Stimulated activated naive CD4-positive, alpha-beta T cell (primary cell): Measurements from ENCODE around the gene SAE1.

Experiments
- DNase-seq, 6 experiments: peaks; one replicate each; lab custom pipeline; 2025; lab: John Stamatoyannopoulos, UW

SAE1 gene

DNA sequence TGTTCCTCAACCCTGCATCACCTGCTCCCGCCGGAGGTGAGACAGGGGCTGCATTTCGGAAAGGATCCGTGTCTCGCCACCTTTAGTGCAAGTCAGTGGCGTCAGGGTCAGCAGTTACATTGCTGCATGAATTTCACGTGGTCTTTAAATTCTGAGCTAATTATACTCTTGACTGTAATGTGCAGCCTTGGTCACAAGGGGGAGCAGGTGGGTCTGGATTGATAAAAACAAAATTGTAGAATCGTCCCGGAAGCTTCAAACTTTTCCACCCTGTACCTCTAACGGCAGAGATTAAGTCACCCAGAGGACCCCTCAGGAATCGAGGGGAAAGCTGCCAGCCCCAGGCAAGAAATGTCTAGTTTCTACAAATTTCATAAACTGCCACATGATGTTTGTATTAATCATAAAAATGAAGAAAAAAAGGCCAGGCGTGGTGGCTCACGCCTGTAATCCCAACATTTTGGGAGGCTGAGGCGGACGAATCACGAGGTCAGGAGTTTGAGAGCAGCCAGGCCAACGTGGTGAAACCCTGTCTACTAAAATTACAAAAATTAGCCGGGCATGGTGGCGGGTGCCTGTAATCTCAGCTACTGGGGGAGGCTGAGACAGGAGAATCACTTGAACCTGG lies 80.2 kb downstream of the SAE1 start:
- peak; percentile 55 to 84 (median 71) for DNase-seq

DNA sequence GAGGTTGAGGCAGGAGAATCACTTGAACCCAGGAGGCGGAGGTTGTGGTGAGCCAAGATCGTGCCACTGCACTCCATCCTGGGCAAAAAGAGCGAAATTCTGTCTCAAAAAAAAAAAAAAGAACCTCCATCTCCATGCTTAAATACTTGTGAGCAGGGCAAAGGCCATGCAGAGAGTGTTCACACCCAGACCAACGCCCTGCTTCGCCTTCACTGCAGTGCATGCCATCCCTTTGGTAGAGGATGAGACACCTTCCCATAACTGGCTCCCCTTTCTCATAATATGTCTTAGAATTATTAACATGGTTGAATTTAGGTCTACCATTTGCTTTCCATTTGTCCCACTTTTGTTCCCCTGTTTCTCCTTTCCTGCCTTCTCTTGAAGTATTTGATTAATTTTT lies 84.9 kb downstream of the SAE1 start:
- DNase-seq = no peak

DNA sequence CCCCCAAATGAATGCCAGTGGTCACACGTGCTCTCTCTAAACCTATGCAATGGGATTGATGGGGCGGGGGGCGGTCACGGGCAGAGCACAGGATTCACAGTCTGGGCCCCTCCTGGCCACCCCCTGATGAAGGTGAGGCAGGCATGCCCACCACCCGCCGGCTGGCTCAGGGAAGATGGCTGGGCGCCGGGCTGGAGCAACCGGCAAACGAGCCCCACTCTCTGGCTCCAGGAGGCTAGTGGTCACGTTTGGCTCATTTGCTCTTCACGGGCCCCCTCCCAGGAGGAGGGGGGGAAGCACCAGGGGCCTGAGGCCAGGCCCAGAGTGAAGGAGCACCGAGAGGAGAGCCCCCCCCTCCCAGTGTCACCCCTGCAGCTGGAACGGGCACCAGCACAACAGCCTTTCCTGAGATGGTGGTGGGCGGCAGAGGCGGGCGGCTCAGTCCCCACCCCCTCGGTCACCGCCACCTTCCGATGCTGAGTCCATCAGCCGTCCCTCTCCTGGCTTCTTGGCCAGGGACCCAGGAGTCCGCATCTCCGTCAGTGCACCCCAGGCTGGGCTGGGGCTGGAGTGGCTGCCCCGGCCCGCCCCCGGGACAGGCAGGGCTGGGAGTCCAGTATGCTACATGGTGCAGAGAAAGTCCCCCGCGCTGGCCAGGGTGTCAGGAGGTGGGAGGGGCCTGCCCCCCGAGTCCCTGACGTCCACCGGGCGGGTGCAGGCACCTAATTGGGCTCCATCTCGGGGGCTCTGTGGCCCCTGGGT lies 90.6 kb downstream of the SAE1 start:
- no peak for DNase-seq

DNA sequence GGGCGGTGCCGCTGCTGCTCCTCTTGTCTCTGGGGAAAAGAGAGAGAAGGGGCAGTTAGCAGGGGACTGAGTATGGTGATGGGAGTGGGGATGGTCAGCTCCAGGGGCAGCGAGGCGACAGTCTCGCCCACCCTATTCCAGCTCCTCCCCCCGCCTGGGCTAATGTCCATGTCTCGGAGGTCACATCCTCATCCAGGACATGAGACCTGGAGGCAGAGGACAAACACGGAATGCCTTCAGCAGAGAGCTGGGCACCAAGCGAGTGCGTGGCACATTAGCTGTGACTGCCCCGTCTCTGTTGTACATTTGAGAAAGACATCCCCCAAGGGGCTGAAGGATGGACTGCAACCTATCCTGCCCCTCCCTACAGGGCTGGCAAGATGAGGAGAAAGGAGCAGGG lies 91.3 kb downstream of the SAE1 start:
- no peak for DNase-seq

DNA sequence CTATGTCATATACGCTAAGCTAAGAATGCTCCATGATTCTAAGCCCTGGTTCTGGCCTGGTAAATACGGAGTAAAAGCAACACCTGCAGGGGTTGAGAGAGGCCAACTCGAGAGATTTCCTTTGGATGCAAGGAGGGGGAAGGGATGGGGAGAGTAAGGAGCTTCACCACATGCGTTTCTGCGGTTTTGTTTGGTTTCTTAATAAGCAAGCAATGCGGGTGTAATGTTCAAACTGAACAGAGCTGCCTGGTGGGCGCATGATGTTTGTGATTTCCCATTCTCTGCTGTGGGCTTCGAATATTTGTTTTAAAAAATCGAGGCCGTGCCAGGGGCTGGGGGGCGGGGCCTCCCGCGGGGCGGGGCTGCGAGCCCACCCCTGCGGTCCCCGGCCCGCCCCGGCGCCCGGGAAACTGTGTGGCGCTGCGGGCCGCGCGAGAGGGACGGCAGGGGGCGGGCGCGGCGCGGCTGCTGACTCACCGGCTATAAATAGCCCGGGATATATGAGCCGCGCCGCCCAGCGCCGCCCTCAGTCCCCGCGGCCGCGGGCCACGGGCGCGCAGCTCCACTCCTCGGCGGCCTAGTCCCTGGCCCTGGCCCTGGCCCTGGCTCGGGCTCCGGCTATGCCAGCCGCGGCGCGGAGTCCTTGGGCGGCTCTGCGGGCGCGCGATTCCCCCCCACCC lies 95.3 kb downstream of the SAE1 start:
- DNase-seq = peak; percentile 68 to 85 (median 84)

DNA sequence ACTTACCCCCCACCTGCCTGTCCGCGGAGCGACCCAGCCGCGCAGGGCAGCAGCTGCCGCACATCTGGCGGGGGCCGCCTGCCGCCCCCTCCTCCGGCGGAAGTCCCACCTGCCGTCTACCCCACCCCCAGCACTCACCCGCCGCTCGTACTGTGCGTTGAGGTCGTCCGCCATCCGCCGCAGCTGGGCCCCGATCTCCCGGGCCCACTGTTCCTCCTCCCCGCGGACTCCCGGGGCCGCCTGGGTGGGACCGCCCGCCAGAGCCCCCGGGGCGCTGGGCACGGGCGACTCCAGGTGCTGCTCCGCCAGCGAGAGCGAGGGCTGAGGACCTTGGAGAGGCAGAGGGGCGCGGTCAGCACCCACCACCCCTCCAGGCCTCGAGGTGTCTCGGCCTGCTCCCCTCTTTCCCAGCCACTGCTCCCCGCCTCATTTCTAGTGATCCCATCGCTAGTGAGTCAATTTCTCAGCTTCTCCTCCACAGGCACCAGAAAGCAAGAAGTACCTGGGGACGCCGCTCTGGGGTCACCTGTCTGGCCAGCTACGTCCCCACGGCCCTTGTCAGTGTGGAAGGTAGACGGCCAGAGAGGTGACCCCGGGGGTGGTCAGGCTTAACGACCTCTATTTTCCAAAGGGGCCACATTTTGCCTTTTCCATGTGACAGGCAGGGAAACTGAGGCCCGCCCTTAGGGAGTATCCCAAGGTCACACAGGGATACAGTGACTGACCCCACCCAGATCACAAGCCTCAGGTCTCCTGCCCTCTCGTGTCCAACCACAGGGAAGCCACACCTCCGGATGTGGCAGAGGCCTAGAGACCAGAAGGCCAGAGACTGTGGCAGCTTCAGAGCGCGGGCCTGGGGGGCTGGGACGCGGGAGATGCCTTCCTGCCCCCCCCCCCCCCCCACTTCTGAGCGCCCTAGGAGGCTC lies 96.1 kb downstream of the SAE1 start:
- peak in 5 of 6 experiments; percentile 23 to 55 (median 37) for DNase-seq

DNA sequence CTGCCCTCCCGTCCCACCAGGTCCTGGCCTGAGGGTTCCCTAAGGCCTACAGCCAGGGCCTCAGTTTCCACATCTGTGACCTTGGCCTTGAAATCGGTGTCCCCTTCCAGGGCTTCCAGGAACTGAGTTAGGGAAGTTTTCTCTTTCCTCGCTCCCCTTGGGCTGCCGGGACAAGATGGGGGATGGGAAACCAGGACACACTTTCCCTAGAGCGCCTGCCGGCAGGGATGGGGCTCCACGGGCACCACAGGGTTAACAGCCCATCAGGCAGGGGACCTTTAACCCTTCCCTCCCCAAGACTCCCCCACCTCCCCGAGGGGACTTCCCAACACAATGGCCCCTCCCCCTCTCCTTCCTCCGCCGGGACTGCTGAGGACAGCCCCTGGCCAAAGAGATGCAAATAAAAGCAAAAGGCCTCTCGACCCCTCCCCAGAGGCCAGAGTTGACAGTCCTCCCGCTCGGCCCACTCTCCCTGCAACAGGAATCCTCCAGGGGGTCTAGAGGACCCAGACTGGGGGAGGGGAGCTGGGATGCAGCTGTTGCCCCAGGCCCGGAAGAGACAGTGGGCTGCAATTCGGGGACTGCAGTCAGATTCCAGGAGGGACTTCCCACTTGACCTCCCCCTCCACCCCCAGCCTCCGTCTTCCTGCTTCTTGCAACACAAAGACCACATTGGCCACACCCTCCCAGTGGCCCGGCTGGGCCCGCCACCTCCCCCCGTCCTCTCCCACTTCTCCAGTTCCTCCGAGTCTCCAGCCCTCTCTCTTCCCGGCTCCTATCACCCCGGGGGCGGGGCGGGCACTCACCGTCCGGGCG lies 96.9 kb downstream of the SAE1 start:
- peak in 5 of 6 experiments; percentile 24 to 48 (median 33) for DNase-seq

DNA sequence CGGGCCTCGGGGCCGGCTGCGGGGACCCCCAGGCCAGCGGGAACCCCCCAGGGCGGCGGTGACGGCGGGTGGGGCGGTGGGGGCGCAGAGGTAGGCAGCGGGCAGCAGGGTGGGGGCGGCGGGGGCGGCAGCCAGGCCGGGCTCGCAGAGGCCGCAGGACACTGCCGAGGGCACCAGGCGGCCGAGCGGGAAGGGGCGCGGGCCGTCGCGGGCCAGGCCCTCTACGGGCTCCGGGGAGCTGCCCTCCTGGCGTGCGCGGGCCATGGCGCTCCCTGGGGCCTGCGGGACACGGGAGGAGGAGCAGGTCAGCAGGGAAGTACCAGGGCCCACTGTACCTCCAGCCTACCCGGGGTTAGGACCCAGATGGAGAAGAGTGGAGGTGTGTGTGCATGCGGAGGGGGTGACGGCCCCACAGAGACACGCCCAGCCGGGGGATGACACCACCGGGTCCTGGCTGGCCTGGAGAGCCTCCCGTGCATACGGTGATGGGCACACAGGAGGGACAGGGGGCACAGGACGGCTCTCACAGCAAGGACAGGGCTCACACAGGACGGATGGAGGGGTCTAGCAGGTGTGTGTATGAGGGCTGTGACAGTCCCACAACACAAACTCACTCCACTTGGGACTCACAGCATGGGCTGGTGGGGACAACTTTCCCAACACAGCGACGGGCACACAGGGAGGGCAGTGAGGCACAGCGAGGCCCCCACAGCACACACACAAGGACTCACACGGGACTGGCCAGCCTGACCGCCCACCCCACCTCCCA lies 97.7 kb downstream of the SAE1 start:
- DNase-seq = peak in 5 of 6 experiments; percentile 17 to 61 (median 36)

DNA sequence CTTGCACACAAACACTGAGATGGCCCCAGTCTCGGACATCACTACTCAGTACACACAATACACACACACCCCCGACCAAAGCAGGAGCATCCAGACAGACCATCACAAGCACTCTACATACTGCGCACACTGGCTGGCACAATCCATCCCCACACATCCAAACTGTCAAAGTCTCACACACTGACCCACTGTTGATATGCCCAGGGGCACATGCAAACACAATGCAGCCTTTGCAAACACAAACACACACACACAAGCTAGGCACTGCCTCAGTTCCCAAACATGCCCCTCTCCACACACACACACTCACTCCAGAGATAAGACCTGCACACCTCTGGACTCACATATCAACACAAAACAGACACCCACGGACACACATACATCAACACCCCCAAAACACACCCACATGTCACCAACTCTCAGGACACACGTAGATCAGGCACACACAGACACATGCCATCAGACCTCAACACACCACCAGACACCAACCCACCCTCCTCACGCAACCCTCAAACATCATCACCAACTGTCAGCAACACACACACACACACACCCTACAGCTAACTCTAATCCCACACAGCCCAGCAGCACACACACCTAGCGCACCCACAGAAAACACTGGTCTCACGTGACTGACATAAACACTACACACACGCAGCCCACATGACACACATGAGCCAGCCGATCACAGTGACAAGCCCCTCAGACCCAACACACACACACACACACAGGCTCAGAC lies 98.5 kb downstream of the SAE1 start:
- DNase-seq = peak in 4 of 6 experiments; percentile 22 to 61 (median 52)

DNA sequence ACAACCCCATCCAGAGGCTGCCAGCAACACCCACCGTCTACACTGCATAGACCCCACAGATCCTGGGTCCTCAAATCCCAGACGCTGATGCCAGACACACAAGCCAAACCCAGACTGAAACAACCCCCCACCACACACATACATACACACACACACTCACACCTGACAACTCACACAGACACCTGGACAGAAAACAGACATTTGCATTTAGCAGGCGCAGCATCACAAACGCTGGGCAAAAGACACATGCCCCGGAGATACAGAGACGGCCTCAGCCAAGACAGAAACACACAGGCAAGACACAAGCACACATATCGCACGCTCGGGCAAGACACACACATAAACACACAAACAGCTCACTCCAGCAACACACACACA lies 99.0 kb downstream of the SAE1 start:
- DNase-seq = peak in 3 of 6 experiments; percentile 29 to 68 (median 61)

DNA sequence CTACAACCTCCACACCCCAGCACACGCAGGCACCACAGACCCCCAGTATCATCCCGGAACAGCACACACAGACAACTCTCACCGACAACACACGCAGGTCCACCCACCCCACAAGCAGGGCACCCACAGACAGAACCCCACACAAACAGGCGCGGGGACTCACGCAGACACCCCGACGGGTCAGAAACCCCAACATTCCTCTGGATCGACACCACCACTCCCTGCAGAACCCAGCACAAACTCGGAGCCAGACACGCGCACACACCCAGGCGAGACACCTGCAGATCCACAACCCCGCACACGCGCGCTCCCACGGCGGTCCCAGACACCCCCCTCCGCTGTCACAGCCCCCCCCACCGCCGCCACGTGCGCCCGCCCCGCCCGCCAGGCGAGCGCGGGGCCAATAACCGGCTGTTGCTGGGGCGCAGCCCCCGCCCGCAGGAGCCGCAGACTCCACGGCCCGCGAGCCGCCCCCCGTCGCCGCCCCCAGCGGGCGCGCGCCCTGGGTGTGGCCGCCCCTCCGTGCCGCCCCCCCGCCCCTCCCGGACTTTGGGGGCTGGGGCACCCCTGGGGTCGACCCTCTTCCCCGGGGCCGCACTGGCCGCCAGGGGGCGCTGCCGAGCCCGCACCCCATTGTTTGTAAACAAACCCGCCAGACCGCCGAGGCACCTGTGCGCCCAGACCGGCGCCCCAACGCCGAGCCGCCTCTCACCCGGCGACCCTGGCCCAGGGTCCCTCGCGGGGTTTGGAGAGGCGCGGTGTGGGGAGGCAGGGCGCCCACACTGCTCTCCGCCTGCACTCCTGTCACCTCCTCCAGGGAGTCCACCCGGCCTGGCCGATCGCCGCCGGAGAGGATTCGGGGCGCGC lies 99.7 kb downstream of the SAE1 start:
- peak; percentile 78 to 90 (median 86) for DNase-seq

DNA sequence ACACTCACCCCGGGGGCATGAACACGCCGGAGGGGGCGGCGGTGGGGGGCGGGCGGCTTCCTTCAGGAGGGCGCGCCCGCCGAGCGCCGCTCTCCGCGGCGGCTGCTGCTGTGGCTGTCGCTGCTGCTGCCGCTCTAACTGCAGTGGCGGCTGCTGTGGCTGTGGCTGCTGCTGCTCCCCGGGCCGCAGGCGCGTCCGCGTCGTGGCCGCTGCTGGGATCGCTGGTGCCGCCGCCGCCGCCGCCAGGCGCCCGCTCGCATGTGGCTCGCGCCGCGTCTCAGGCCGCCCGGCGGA lies 100.2 kb downstream of the SAE1 start, which contains the start of gene BBC3:
TSS of gene BBC3 (minus strand) at position 279 of the 294 bp plus-strand sequence. CDS start 2,768 bp downstream, outside the sequence.
- DNase-seq = no peak

DNA sequence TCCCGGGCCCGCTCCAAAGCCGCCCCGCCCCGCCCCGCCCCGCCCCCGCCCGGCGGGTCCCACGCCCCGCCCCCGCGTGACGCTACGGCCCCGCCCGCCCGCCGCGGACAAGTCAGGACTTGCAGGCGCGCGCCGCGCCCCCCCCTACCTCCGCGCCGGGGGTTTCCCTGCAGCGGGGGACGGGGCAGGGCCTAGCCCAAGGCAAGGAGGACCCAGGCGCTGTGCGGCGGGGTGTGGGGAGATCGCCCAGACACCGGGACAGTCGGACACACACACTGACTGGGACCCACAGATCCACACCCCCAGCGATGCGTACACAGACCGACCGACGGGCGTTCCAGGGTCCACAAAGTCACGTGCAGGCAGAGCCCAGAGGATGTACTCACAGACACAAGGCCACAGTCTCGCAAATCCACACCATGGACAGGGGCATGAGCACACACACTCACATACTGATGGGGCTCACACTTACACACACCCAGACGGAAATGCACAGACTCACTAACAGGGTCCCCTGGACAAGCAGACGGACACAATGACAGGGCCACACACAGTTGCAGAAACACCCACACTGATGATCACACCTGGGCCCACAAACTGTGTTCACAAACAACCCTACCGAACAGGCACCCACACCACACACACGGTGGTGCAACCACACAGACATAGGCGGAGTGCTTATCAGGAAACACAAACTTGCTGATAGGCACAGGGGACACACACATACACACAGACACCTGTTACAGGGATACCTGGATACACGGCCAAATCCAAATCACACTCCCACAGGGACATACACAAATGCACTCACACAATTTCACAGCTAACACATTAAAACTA lies 100.8 kb downstream of the SAE1 start:
- peak; percentile 70 to 93 (median 84) for DNase-seq

DNA sequence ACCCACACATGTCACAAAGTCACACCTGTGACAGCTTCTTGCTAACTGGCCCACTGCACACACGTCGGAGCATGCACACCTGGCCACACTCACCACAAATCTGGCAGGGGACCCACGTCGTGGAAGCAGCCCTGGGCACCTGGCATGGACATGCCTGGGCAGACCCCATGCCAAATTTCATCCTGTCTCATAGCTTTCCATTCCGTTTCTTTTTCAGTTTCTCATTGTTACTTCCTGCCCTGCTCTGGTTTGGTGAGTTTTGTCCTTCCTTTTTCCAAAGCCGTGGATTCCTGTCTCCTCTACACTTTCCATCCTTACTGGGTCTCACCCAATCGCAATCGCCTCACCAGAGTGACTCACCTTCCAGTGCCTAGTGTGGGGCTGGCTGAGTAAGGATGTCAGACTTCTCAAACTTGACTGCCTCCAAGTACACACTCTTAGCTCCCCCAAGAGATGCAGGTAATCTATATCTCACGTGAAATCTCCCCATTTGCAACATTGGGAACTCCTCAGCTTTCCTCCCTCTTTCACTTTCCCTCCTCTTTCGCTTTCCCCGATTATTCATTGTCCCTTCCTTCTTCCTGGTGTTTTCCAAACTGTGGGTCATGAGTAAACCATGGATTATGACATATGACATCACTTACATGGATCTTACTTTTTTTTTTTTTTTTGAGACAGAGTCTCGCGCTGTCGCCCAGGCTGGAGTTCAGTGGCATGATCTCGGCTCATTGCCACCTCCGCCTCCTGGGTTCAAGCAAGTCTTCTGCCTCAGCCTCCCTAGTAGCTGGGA lies 102.0 kb downstream of the SAE1 start:
- no peak for DNase-seq

DNA sequence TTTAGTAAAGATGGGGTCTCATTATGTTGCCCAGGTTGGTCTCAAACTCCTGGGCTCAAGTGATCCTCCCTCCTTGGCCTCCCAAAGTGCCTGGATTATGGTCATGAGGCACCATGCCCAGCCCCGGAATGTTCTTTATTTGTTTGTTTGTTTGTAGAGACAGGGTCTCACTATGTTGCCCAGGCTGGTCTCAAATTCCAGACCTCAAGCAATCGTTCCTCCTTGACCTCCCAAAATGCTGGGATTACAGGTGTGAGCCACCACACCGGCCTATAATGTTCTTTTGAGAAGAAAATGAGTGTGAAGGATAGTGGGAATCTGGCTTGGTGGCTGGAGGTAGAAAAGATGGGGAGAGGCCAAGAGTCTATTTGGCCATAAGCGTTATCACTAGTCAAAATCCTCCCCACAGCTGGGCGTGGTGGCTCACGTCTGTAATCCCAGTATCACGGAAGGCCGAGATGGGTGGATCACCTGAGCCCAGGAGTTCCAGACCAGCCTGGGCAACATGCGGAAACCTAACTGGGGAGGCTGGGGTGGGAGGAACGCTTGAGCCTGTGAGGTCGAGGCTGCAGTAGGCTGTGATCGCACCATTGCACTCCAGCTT lies 105.5 kb downstream of the SAE1 start:
- DNase-seq = no peak

DNA sequence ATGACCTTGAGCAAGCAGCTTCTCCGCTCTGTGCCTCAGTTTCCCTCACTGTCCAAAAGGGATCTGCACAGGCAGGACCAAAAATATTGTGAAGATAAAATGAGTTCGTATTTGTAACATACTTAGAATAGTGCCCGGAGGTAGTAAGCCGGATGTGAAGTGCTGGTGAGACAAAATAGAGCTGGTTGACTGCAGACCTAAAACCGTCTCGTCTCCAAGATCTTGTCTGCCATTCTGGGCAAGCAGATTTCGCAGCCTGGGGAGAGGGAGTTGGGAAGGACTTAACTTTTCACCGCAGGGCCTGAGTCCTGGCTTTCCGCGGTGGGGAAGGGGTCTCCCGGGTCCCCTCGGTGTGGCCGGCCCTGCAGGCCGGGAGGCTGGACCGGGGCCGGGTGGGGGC lies 108.5 kb downstream of the SAE1 start:
- DNase-seq = peak in 2 of 6 experiments; percentile 26 to 27
